PC-9 (cell line): ENCODE data around the gene IL3.

Source experiments
- CTCF ChIP-seq: fragments of 200-600 bp; sonication (generic); conservative IDR thresholded peaks from 2 replicates; pipeline ENCODE4 v1.6.1; 2017; ENCODE audit warnings: mixed run types, antibody characterized with exemption, mild to moderate bottlenecking, moderate library complexity
- EZH2 ChIP-seq: fragments of 200-600 bp; sonication (generic); IDR thresholded peaks from 2 replicates; pipeline ENCODE4 v1.8.0; 2017; ENCODE audit warnings: antibody characterized with exemption, low read depth

GRCh38 chr5:132017738-132018625, 42.5 kb upstream of the IL3 start:
- no peak for TF ChIP-seq CTCF
- no peak for TF ChIP-seq EZH2
